Erythroblast (primary cell): ENCODE data around the gene VWA1.
A peak's percentile ranks its signal among the peaks of the same experiment; 100 is the strongest.
"Not testable (repeated sequence)": the region's sequence is repeated elsewhere in the genome, so short reads cannot be mapped to it uniquely, and the experiment has no call there.

Source experiments
- DNase-seq, 2 experiments: peaks; one replicate each; lab custom pipeline; 2025; lab: John Stamatoyannopoulos, UW
- GATA1 ChIP-seq: IDR thresholded peaks from 2 replicates; pipeline ENCODE4 v1.6.1; 2011; ENCODE audit warnings: low read depth, mild to moderate bottlenecking, control low read depth, low read length, moderate library complexity
- POLR2A ChIP-seq: IDR thresholded peaks from 2 replicates; pipeline ENCODE4 v1.6.1; 2011; ENCODE audit warnings: mild to moderate bottlenecking, low read length

VWA1 gene

DNA sequence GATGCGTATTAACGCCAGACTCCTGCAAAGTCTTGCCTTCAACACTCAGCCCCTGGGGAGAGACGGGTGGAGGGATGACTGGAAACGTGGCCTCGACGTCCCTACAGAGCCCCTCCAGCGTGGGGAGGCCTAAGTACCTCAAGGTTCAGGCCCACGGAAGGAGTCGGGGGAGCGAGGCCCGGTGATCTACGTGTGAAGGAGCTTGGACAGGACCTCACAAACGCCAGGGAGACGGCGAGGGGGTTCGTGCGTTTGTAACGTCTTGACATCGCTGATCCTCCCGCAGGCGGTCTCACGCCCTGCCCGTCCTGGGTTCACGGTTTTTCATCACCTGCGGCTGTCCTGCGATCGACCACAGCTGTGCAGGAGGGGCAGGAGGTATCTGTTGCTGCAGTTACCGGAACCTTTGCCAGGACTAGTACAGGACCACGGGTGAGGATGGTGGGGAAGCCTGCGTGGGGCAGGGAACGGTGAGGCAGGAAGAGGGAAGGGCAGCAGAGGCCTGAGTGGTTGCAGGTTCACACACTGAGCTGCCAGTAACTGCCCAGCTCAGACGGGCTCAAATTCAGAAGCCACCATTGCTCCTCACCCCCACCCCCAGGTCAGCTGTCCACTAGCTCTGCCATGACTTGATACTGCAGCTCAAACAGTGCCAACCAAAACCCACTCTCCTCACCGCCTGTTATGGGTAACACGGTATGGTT is 35.5 kb upstream of the VWA1 start:
- no peak for TF ChIP-seq GATA1
- peak; percentile 64 for TF ChIP-seq POLR2A
- peak; percentile 70 to 75 for DNase-seq

DNA sequence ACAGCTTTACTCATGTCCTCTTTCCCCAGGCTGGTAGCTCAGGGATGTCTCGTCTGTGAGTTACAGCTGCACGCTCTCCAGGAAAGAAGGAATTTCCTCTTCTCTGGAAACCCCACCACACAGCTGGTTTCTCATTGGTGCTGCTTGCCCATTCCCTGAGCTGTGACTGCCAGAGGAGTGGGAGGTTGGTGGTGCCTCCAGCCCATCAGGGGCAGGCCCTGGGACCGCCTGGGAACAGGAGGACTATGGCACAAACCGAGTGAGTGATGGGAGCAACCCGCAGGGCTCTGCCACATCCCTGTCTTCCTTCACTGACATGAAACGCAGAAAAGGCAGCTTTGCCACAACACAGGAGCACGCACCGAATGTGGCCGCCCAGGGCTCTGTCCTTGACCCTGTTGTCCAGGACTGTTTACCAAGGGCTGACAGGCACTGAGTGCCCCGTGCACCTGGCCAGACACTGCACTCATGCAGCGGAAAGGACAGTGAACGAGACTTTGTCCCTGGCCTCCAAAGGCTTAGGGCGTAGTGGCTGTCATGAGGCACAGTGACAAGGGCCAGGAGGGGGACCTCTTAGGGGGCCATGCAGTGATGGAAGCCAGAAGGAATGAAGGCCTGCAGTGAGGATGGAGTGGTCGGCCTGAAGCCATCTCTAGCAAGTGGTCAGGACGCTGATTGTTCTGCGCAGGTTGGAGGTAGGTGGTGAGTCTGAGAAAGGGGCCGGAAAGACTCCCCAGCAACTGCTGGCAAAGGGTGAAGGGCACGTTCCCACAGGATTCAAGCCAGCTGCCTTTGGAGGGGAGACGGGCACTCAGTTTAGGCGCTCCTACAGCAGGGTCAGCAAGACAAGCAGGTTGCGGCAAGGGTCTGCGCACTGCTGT is 34.7 kb upstream of the VWA1 start:
- TF ChIP-seq POLR2A: no peak
- TF ChIP-seq GATA1: no peak
- DNase-seq: no peak

DNA sequence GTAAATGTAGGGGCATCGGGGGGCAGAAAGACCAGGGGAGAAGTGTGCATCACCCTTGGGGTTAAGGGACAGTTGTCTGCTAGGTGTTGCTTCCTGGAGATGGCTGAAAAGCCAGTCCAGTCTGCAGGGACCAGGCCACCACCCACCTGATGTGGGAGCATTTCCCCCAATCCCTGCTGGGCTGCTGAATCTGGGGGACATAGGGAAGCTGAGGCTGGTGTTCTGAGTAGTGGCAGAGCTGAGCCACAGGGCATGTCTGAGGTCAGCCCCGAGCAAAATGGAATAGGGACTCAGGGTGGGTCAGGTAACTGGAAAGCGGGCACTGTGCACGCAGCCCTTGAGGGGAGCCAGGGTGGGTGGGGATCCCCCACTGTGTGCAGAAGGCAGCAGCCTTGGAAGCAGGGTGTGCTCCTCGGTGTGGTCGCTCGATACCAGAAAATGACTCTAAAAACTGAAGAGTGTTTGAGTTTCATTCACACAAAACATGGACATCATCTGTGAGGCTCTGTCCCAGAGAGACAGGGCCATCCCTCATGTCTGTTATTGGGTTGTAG is 34.0 kb upstream of the VWA1 start:
- DNase-seq: no peak
- TF ChIP-seq POLR2A (peak; percentile 42), GATA1 (no peak)

DNA sequence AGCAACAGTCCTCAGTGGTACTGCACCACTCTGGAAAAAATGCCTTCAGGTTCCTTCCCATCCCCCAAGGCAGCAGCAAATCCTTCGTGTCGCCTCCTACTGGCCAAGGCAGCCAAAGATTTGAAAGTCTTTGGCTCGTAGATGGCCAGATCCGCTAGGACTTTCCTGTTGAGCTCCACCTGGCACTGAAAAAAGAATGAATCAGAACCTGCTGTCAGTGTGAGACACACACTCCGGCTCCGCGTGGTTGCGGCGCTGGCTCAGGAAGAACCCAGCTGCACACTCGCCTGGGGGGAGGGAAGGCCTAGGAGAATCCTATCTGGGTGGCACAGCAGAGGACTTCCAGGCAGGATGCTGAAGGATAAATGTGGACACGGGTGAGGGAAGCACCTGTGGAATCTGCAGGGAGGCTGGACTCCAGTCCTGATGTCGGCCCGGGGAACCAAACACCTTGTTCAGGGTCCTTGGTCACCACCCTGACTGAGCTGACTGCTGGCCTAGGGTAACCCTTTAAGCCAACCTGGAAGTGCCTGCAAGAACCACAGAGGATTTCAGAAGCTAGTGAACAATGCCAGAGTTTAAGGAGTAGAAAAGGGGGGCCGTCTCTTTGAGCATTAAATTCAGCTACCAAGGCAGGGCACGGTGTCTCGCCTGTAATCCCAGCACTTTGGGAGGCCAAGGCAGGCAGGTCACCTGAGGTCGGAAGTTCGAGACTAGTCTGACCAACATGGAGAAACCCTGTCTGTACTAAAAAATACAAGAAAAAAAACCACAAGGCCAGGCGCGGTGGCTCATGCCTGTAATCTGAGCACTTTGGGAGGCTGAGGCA is 33.2 kb upstream of the VWA1 start:
- TF ChIP-seq GATA1 (no peak), POLR2A (no peak)
- peak; percentile 58 to 68 for DNase-seq

DNA sequence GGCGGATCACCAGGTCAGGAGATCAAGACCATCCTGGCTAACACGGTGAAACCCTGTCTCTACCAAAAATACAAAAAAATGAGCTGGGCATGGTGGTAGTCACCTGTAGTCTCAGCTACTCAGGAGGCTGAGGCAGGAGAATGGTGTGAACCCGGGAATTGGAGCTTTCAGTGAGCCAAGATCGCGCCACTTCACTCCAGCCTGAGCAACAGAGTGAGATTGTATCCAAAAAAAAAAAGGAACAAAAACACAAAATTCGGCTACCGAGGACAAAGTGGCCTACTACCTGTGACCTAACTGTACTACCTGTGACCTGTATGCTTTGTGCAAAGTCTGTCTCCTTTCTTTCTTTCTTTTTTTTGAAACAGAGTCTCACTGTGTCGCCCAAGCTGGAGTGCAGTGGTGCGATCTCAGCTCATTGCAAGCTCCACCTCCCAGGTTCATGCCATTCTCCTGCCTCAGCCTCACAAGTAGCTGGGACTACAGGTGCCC is 32.5 kb upstream of the VWA1 start:
- not testable (repeated sequence) for DNase-seq

DNA sequence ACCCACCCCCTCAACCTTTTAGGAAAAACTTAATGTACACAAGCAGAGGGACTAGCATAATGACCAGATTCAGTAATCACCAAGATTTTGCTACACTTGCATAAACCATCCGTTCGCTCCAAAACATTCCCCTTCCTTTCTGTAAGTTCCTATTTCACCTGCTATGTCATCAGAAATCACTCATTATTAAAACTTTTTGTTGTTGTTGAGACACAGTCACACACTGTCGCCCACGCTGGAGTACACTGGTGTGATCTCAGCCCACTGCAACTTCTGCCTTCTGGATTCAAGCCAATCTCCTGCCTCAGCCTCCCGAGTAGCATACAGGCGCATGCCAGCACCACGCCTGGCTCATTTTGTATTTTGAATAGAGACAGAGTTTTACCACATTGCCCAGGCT is 31.8 kb upstream of the VWA1 start:
- peak; percentile 19 for TF ChIP-seq POLR2A
- no peak for TF ChIP-seq GATA1
- DNase-seq: no peak

DNA sequence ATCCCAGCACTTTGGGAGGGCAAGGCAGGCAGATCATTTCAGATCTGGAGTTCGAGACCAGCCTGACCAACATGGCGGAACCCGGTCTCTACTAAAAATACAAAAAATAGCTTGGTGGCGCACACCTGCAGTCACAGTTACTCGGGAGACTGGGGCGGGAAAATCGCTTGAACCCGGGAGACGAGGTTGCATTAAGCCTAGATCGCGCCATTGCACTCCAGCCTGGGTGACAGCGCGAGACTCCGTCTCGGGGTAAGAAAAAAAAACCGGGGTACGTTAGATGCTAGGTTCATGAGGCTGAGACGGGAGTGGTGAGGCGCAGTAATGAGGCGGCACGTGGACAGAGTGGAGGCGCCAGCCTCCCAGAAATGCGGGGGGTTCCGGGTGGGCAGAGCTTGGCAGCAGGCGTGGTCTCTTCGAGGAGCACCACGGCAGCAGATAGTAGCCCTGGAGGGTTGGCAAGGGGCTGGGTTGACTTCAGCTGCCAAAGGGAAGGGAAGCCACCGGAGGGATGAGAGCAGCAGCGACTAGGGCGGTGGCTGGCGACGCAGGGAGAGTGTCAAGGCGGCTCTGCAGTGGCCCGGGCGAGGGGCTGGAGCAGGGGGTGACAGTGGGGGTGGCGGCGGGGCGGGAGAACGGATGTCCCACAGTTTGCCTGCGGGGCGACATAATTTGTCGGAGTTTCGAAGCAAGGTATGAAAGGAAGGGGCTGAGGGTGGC is 29.2 kb upstream of the VWA1 start:
- peak; percentile 48 to 49 for DNase-seq
- TF ChIP-seq GATA1: no peak
- TF ChIP-seq POLR2A: no peak

DNA sequence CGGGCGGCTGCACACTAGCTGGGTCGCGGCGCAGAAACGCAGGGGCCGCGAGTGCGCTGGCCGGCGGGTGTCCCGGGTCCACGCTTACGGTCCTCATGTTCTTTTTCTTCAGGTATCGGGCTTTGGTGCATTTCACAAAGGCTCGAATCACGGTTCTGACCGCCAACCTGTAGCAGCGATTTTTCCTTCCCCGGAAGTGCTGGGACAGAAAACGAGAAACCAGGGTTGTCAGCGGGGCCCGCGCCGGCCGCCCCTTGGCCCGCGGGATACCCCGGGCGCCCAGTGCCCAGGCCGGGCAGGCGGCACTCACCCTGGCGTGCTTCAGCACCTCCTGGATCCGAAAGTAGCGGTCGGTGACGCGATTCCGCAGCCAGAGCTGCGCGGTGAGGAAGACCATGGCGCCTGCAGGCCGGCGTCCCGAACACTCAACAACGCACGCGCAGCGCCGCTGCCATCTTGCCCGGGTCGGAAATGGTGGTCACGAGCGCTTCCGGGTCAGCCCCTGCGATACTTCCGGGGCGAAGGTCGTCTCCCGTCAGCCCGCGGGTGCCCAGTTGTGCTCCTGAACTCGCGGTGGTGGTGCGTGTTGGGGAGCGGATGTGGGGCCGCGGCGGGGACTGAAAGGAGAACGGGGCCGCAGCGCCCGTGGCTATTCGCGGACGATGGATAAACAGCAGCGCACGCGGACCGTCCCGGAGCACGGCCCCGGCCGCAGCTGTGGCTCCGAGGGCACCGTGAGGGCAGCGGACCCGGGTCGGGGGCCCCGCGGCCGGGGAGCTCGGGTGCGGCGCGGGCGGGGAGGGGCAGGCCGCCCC is 28.5 kb upstream of the VWA1 start, which contains the start of gene MRPL20:
MRPL20 (minus strand) TSS at position 473 of the 815 bp plus-strand sequence; CDS start at position 397, 76 bp downstream.
- DNase-seq: peak; percentile 95

DNA sequence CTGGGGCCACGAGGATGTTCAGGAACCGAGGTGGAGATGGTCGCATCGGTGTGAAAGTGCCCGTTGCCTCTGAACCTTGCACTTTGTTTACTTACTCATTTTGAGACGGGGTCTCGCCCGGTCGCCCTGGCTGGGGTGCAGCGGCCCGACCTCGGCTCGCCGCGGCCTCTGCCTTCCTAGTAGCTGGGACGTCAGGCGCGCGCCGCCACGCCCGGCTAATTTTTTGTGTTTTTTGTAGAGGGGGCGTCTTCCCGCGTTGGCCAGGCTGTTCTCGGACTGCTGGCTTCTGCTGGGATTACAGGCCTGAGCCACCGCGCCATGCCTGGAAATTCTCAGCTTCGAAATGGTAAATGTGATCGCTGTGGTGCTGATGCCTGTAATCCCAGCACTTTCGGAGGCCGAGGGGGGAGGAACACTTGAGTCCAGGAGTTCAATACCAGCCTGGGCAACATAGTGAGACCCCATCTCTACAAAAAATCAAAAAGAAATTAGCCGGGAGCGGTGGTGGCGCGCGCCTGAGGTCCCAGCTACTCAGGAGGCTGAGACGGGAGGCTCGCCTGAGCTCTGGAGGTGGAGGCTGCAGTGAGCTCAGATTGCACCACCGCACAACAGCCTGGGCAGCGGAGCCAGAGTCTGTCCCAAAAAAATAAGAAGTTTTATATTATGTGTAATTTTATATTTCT is 27.7 kb upstream of the VWA1 start:
- DNase-seq: peak; percentile 70 to 75
- TF ChIP-seq POLR2A (no peak), GATA1 (no peak)

More for the DNA sequence above, 28.5 kb upstream of the VWA1 start, which contains the start of gene MRPL20:
- TF ChIP-seq POLR2A (peak; percentile 92), GATA1 (no peak)

DNA sequence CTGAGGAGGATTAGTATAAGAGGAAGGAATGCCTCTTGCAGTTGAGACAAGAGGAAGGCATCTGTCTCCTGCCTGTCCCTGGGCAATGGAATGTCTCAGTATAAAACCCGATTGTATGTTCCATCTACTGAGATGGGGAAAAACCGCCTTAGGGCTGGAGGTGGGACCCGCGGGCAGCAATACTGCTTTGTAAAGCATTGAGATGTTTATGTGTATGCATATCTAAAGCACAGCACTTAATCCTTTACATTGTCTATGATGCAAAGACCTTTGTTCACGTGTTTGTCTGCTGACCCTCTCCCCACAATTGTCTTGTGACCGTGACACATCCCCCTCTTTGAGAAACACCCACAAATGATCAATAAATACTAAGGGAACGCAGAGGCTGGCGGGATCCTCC is 25.3 kb upstream of the VWA1 start:
- DNase-seq: not testable (repeated sequence)

DNA sequence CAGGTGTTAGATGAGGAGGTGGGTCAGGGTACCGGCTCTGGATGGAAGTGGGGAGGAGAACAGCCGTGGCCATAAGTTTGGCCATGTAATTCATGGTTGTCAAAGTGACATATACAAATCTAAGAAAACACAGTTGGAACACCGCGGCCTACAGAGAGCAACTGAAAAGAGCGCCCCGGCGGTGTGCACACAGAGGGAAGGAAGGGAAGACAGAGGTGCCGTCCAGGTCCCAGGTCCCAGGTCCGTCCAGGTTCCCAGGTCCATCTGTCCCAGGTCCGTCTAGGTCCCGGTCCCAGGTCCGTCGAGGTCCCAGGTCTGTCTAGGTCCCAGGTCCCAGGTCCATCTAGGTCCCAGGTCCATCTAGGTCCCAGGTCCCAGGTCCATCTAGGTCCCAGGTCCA is 23.9 kb upstream of the VWA1 start:
- DNase-seq: no peak
- no peak for TF ChIP-seq GATA1
- no peak for TF ChIP-seq POLR2A

DNA sequence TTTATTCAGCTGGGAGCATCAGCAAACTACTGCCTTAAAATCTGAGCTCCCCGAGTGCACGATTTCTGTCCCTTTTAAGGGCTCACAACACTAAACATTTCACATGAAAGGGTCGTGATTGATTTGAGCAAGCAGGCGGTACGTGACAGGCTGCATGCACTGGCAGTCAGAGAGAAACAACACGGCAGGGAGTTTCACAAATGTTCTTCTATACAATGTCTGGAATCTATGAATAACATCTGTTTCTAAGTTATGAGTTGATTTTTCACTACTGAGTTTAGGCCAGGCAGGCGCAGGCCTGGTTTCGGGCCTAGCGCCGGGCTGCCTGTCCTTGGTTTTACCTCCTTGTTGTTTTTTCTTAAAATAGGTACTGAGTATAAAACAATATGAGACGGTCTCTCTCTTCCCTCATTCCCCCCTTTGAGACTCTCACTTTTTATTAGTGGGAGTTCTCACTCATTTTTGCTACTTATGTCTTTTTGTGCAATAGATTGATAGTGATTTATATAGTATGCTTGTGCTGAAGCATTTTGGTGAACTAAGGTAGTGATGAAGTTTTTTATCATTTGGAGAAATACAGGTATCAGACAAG is 23.1 kb upstream of the VWA1 start:
- DNase-seq: not testable (repeated sequence)
